DND-41 (cell line): ENCODE results near the gene ENAH.

ENCODE experiments used
- ATAC-seq: fragments of 200-7000 bp; cut with Tn5 transposase; 3 replicates; pipeline ENCODE4 v1.9.1; 2021; ENCODE audit warnings: low read depth; ENCODE audit not compliant: insufficient read depth
- DNase-seq: peaks from one replicate; pipeline ENCODE4 v3.0.0-alpha.2; 2020
- H2AFZ ChIP-seq: 2 replicates; pipeline ENCODE4 v1.6.0; 2012; ENCODE audit warnings: low read depth, low read length
- H3K27ac ChIP-seq: 2 replicates; pipeline ENCODE4 v1.5.1; 2012; ENCODE audit warnings: low read length, inconsistent platforms
- H3K27me3 ChIP-seq: fragments of 200-600 bp; sonication (generic); 2 replicates; pipeline ENCODE4 v1.6.0; 2012; ENCODE audit warnings: low read length, mild to moderate bottlenecking, inconsistent platforms; ENCODE audit not compliant: insufficient read depth, poor library complexity
- H3K36me3 ChIP-seq: 2 replicates; pipeline ENCODE4 v1.5.1; 2012; ENCODE audit warnings: low read length, inconsistent platforms; ENCODE audit not compliant: insufficient read depth
- H3K4me1 ChIP-seq: 2 replicates; pipeline ENCODE4 v1.5.1; 2012; ENCODE audit warnings: mild to moderate bottlenecking, low read length; ENCODE audit not compliant: insufficient read depth
- H3K4me2 ChIP-seq: 2 replicates; pipeline ENCODE4 v1.6.0; 2012; ENCODE audit warnings: mild to moderate bottlenecking, moderate library complexity, low read length, inconsistent platforms; ENCODE audit not compliant: insufficient read depth
- H3K4me3 ChIP-seq, 2 experiments: fragments of 200-600 bp in 1 of 2; shearing (Covaris generic) in 1 of 2; 2 replicates each; pipeline ENCODE4 v1.5.1; 2012 to 2016; ENCODE audit warnings: inconsistent platforms in 2 of 2, low read length in 2 of 2, mild to moderate bottlenecking in 2 of 2, low read depth in 1 of 2, moderate library complexity in 1 of 2
- H3K79me2 ChIP-seq: 2 replicates; pipeline ENCODE4 v1.6.0; 2012; ENCODE audit warnings: low read length, inconsistent platforms; ENCODE audit not compliant: insufficient read depth
- H3K9ac ChIP-seq: 2 replicates; pipeline ENCODE4 v1.6.0; 2012; ENCODE audit warnings: low read depth, mild to moderate bottlenecking, inconsistent platforms, low read length, moderate library complexity
- H3K9me3 ChIP-seq: 2 replicates; pipeline ENCODE4 v1.5.1; 2012; ENCODE audit warnings: low read length, moderate library complexity, mild to moderate bottlenecking, inconsistent platforms; ENCODE audit not compliant: insufficient read depth, severe bottlenecking
- H4K20me1 ChIP-seq: 2 replicates; pipeline ENCODE4 v1.6.0; 2012; ENCODE audit warnings: low read length; ENCODE audit not compliant: insufficient read depth
- EZH2 ChIP-seq: IDR thresholded peaks from 3 replicates; pipeline ENCODE4 v1.6.1; 2012; ENCODE audit warnings: borderline replicate concordance, low read depth, mild to moderate bottlenecking, moderate library complexity, low read length, inconsistent platforms; ENCODE audit not compliant: severe bottlenecking
- TF ChIP-seq, protein P1 (sequence below): IDR thresholded peaks from 2 replicates; pipeline ENCODE4 v1.5.1; 2012; ENCODE audit warnings: borderline replicate concordance, low read length, moderate library complexity, mild to moderate bottlenecking; ENCODE audit not compliant: poor library complexity, severe bottlenecking; ENCODE audit errors: extremely low read depth

ENAH gene

DNA sequence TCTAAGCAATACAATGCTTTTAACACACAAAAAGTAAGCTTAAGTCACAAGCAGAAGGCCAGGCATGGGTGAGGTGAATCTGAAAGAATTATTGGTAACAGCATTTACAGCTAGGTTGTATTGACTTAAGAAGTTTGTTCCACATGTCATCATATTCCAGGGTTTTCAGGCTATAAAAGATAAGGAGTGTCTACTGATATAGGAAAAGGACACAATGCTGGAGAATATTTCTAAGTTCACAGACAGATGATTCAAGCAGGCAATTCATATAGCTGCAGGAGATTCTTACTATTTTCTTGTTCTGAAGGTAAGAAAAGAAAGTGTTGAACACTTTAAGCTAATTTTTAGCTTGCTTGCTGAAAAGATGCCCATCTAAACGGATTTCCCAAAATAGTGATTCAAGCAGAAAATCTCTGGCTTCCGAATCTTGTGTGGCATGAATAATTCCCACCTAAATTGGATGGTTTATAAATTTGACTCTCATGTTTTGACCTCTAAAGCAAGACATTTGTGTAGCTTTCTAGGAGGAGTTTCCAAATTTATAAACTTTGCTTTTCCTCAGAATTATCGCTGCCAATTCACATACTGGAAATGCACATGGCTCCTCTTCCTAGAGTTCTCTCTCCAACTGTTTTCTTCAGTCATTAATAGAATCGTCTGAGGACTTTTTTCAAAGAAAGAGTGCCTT, 129.5 kb downstream of the ENAH start:
- ATAC-seq (no peak), DNase-seq (no peak)
- no peaks in the 10 kb centered on the region for H4K20me1 ChIP-seq
- peaks cover 5% of the 10 kb centered on the region for H3K27me3 ChIP-seq
- no peak for TF ChIP-seq EZH2
- TF ChIP-seq, protein P1, sequence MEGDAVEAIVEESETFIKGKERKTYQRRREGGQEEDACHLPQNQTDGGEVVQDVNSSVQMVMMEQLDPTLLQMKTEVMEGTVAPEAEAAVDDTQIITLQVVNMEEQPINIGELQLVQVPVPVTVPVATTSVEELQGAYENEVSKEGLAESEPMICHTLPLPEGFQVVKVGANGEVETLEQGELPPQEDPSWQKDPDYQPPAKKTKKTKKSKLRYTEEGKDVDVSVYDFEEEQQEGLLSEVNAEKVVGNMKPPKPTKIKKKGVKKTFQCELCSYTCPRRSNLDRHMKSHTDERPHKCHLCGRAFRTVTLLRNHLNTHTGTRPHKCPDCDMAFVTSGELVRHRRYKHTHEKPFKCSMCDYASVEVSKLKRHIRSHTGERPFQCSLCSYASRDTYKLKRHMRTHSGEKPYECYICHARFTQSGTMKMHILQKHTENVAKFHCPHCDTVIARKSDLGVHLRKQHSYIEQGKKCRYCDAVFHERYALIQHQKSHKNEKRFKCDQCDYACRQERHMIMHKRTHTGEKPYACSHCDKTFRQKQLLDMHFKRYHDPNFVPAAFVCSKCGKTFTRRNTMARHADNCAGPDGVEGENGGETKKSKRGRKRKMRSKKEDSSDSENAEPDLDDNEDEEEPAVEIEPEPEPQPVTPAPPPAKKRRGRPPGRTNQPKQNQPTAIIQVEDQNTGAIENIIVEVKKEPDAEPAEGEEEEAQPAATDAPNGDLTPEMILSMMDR: no peak
- no peaks in the 10 kb centered on the region for H3K9me3 ChIP-seq
- H3K4me2 ChIP-seq: no peak overlapping the region
- no peak overlapping the region for H3K27ac ChIP-seq
- no peak overlapping the region for H3K9ac ChIP-seq
- no peaks in the 10 kb centered on the region for H3K4me1 ChIP-seq
- no peak overlapping the region for H3K4me3 ChIP-seq
- no peaks in the 10 kb centered on the region for H3K79me2 ChIP-seq
- H2AFZ ChIP-seq: no peak overlapping the region
- no peaks in the 10 kb centered on the region for H3K36me3 ChIP-seq

DNA sequence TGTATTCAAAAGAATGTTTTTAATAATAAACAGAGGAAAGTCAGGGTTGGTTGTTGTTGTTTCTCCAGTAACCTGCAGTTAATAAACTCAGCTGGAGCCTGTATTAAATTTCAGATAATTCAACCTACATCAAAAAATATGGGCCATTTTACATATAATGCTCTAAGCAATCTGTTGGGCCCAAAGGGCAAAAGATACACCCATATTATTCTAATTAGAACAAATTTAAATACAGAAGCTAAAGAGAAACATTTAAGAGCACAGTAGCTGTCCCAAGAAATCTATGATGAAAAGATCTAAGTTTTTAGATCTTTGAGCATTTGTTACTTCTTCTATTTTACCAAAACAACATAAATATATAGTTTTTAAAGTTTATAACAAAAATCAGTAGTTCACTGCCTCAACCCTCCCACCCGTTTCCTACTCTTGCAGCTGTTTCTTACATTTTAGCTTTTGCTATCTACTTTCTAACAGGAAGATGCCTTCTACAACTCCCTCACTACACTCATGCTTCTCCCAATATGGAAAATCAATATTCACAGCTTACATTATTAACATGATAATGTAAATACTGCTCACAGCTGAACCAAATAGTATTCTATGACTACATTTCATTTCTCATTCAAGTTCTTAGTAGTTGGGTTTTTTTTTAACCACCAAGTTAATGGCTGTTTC, 130.2 kb downstream of the ENAH start:
- ATAC-seq: no peak
- H4K20me1 ChIP-seq: no peaks in the 10 kb centered on the region
- no peak overlapping the region for H3K9ac ChIP-seq
- H3K4me2 ChIP-seq: no peak overlapping the region
- H2AFZ ChIP-seq: no peak overlapping the region
- H3K9me3 ChIP-seq: no peaks in the 10 kb centered on the region
- H3K27me3 ChIP-seq: peaks cover 5% of the 10 kb centered on the region
- H3K4me1 ChIP-seq: no peaks in the 10 kb centered on the region
- TF ChIP-seq, protein P1: no peak
- TF ChIP-seq EZH2: no peak
- no peak overlapping the region for H3K27ac ChIP-seq
- no peaks in the 10 kb centered on the region for H3K79me2 ChIP-seq
- H3K36me3 ChIP-seq: no peaks in the 10 kb centered on the region
- no peak for DNase-seq
- no peak overlapping the region for H3K4me3 ChIP-seq

DNA sequence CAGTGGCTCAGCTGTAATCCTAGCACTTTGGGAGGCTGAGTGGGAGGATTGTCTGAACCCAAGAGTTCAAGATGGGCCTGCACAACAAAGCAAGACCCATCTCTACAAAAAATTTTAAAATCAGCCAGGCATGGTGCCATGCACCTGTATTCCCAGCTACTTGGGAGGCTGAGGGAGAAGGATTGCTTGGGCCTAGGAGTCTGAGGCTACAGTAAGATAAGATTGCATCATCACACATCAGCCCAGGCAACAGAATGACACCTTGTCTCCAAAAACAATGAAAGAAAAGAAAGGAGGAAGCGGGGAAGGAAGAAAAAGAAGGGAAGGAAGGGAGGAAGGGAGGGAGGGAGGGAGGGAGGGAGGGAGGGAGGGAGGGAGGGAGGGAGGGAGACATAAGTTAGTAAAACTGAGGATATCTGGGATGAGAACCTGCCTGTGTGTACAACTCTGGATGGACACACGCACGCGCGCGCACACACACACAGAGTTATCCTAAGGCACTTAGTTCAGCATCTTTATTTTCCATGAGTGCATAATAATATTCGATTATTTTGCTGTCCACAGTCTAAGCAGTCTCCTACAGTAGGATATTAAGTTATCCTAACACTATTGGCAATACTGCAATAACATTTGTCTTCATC, 132.2 kb downstream of the ENAH start:
- no peak for TF ChIP-seq EZH2
- TF ChIP-seq, protein P1: no peak
- H3K4me3 ChIP-seq: no peak overlapping the region
- DNase-seq (no peak), ATAC-seq (no peak)
- no peaks in the 10 kb centered on the region for H4K20me1 ChIP-seq
- no peak overlapping the region for H3K4me2 ChIP-seq
- H3K4me1 ChIP-seq: no peaks in the 10 kb centered on the region
- no peaks in the 10 kb centered on the region for H3K79me2 ChIP-seq
- no peak overlapping the region for H3K9ac ChIP-seq
- no peaks in the 10 kb centered on the region for H3K27me3 ChIP-seq
- H3K9me3 ChIP-seq: no peaks in the 10 kb centered on the region
- H3K27ac ChIP-seq: no peak overlapping the region
- H2AFZ ChIP-seq: no peak overlapping the region
- no peaks in the 10 kb centered on the region for H3K36me3 ChIP-seq
